ENCODE data around the gene KCNQ5. TPM values are rescaled to one million over a fixed set of nuclear protein-coding genes. Genes with fewer than 3 reads are reported as not detected.

Gene KCNQ5
- total and polyA plus RNA-seq, 8 donors = 1.7 to 4.5 (median 2.5) TPM

GRCh38 chr6:72820153-72820552, 198.3 kb downstream of the KCNQ5 start:
- TF ChIP-seq, protein P1, sequence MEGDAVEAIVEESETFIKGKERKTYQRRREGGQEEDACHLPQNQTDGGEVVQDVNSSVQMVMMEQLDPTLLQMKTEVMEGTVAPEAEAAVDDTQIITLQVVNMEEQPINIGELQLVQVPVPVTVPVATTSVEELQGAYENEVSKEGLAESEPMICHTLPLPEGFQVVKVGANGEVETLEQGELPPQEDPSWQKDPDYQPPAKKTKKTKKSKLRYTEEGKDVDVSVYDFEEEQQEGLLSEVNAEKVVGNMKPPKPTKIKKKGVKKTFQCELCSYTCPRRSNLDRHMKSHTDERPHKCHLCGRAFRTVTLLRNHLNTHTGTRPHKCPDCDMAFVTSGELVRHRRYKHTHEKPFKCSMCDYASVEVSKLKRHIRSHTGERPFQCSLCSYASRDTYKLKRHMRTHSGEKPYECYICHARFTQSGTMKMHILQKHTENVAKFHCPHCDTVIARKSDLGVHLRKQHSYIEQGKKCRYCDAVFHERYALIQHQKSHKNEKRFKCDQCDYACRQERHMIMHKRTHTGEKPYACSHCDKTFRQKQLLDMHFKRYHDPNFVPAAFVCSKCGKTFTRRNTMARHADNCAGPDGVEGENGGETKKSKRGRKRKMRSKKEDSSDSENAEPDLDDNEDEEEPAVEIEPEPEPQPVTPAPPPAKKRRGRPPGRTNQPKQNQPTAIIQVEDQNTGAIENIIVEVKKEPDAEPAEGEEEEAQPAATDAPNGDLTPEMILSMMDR (IDR thresholded peaks at IDR 0.05) = no peak
- Histone ChIP-seq H3K27ac (no peak overlapping the region), H3K4me1 (no peaks in the 10 kb centered on the region), H3K9me3 (no peaks in the 10 kb centered on the region), H3K4me3 (no peak overlapping the region), H3K36me3 (no peaks in the 10 kb centered on the region), H3K27me3 (no peaks in the 10 kb centered on the region)
- no peak for DNase-seq
- no peak for ATAC-seq
- intact Hi-C loops (cut with DNase I) = no loop called here

DNA sequence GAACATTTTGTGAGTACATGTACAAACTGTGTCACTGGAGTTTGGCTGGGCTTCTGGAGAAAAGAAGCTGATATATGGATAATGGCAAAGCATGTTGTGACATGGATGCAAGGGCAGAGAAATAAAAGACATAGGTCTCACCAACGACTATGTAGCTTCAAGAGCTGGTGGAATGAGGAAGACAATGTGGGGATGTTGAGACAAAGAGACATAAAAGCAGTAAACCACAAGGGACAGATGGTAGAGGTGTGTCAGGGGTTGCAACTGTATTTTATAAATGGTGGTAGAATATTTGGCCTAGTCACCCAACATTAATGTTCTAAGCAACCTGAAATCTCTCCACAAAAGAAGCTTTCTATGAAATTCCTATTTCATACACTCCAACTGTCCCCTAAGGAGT, 199.0 kb downstream of the KCNQ5 start:
- Histone ChIP-seq H3K4me3 (no peak overlapping the region), H3K9me3 (no peaks in the 10 kb centered on the region), H3K27me3 (no peaks in the 10 kb centered on the region), H3K27ac (no peak overlapping the region), H3K36me3 (no peaks in the 10 kb centered on the region), H3K4me1 (no peaks in the 10 kb centered on the region)
- DNase-seq (no peak), ATAC-seq (no peak)
- intact Hi-C loops (cut with DNase I) = no loop called here
- TF ChIP-seq, protein P1 (IDR thresholded peaks at IDR 0.05) = no peak

DNA sequence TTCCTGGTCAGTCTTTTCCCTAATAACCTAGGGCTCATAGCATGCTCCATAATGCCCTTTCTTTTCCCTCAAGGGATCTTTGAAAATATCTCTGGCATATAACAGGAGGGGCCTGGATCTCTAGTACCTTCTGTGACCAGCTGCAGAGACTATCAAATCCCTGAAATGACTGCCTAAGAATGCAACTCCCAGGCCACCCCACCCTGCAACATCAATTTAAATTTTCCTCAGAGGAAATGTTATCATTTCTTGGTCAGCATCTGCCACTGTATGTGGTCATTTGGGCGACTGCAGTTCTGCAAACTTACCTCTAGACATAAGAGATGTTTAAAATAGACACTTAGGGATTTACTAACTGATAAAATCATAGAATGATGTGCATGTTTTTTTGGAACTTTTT, 200.2 kb downstream of the KCNQ5 start:
- intact Hi-C loops (cut with DNase I) = no loop called here
- Histone ChIP-seq H3K9me3 (no peaks in the 10 kb centered on the region), H3K4me1 (no peaks in the 10 kb centered on the region), H3K27ac (no peak overlapping the region), H3K27me3 (no peaks in the 10 kb centered on the region), H3K36me3 (no peaks in the 10 kb centered on the region), H3K4me3 (no peak overlapping the region)
- ATAC-seq (no peak), DNase-seq (no peak)
- TF ChIP-seq, protein P1 (IDR thresholded peaks at IDR 0.05) = no peak

DNA sequence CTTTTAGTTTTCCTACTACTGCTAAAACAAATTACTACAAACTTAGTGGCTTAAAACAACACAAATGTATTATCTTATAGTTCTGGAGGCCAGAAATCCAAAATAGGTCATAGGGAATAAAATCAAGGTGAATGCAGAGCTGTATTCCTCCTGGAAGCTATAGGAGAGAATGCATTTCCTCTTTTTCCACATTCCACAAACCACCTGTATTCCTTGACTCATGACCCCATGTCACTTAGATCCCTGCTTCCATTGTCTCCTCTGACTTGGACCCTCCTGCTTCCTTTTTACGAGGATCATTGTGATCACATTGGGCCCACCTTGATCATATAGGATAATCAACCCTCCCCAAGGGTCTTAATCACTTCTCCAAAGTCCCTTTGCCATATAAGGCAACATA, 200.8 kb downstream of the KCNQ5 start:
- TF ChIP-seq, protein P1 (IDR thresholded peaks at IDR 0.05) = no peak
- H3K36me3 ChIP-seq = no peaks in the 10 kb centered on the region
- no peak for ATAC-seq
- no peak overlapping the region for H3K27ac ChIP-seq
- no peaks in the 10 kb centered on the region for H3K4me1 ChIP-seq
- no peak for DNase-seq
- no peaks in the 10 kb centered on the region for H3K27me3 ChIP-seq
- no peaks in the 10 kb centered on the region for H3K9me3 ChIP-seq
- H3K4me3 ChIP-seq = no peak overlapping the region
- intact Hi-C loops (cut with DNase I) = no loop called here

- Histone ChIP-seq H3K36me3 (no peaks in the 10 kb centered on the region), H3K27ac (no peak overlapping the region), H3K9me3 (no peaks in the 10 kb centered on the region), H3K4me3 (no peak overlapping the region), H3K4me1 (no peaks in the 10 kb centered on the region), H3K27me3 (no peaks in the 10 kb centered on the region)
- TF ChIP-seq, protein P1 (IDR thresholded peaks at IDR 0.05) = no peak
- intact Hi-C loops (cut with DNase I) = no loop called here
- DNase-seq (no peak), ATAC-seq (no peak)
Measured at GRCh38 chr6:72824833-72825232, 203.0 kb downstream of the KCNQ5 start.

All from left lung (tissue), 10 donors.